ENCODE measurements around the gene PCDHGC4.

DNA sequence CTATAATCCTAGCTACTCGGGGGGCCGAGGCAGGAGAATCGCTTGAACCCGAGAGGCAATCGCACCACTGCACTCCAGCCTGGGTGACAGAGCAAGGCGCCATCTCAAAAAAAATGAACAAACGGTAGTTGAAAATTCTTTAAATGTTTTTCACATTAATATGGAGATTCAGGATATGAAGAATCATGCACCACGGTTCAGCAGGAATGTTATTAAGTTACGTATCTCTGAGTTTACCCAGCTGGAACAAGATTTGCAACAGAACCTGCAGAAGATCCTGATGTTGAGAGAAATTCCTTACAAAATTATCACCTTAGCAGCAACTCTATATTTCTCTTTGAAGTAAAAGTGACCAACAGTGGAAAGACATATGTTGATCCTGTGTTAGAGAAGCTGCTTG lies 44.5 kb upstream of the PCDHGC4 start:
- TF ChIP-seq, protein P1, sequence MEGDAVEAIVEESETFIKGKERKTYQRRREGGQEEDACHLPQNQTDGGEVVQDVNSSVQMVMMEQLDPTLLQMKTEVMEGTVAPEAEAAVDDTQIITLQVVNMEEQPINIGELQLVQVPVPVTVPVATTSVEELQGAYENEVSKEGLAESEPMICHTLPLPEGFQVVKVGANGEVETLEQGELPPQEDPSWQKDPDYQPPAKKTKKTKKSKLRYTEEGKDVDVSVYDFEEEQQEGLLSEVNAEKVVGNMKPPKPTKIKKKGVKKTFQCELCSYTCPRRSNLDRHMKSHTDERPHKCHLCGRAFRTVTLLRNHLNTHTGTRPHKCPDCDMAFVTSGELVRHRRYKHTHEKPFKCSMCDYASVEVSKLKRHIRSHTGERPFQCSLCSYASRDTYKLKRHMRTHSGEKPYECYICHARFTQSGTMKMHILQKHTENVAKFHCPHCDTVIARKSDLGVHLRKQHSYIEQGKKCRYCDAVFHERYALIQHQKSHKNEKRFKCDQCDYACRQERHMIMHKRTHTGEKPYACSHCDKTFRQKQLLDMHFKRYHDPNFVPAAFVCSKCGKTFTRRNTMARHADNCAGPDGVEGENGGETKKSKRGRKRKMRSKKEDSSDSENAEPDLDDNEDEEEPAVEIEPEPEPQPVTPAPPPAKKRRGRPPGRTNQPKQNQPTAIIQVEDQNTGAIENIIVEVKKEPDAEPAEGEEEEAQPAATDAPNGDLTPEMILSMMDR (IDR thresholded peaks at IDR 0.05 in 4 of 5, conservative IDR thresholded peaks at IDR 0.05 in 1 of 5), result no peak
- no peak for TF ChIP-seq POLR2A (IDR thresholded peaks at IDR 0.05)
